ENCODE results near the gene LAMA4.

Gene LAMA4

DNA sequence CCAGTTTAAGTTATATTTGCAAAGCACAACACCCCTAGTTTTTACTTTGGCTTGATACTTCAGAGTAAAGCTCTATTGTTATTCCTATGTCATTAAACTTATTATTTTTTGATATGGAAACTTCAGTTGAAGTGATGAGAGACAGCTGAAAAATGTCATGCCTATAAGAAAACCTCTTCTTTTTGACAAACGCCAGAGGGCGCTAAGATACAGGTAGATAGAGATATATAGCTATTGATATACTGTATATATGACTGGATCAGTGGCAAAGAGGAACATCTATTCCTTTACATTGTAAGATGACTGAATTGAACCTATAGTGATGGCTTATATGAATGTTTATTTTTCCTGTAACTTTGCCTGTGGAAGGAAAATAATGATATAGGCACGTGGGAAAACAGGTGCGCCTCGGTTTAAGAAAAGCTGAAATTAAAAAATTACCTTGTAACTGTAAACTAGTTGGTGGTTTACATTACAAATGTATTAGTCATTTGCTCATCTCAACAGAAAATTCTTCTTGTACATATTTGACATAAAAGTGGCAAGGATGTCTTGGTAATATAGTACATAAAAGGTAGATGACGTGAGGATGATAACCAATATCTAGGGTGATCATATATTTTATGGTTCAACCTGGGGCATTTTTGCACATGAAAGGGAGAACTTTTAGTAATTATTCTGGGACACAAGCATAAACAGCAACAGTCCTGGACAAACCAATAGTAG is 74.1 kb downstream of the LAMA4 start:
- peak; percentile 40 for DNase-seq

DNA sequence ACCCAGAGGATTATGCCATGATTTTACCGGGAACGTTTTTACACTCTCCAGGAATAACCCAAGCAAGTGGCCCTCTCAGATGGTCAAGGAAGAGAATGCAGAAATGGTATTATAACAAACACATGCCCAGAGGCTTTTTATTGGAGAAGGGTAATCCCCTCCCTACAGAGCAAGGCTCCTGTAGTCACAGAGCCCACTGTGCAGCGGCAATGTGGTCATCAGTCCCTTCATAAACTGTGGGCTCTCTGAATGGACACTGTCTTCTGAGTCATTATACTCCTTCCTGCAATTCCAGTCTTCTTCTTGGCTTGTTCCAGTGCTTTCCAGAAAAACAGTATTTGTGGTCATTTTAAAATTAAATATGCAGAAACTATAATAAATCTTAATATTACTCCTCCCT is 74.7 kb downstream of the LAMA4 start:
- no peak for DNase-seq

DNA sequence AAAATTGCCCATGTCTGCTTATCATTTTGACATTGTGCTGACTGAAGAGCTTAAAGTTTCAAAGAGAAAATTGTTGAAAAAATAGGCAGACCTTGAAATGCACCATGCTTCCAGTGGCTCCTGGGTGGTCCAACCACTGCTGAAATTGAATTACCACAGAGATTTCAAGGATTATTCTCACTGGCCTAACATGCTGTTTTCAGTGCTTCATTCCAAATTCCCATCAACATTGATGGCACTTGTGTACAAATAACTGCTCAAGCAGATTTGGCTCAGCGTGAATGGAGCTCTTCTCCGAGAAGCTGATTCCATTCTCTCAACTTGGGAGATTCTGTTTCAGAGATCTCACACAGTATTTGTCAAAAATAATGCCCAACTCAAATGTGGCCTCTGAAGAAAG is 75.5 kb downstream of the LAMA4 start:
- DNase-seq: no peak

DNA sequence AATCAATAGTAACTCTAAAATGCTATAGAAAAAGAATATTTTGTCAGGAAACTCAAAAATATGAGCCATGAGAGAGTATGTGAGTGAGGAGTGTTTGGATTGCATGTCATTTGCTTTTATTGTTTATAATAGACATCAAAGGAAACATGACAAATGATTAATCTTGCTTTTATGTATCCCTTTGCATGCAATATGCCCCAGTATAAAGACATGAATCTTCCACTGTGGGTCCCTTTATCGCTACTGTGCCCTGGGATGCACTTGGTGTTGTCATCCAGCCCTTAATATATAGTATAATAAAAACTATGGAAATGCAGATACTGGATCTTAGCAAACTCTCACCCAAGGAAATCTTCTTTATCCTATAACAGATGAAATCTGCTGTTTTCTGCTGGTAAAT is 77.3 kb downstream of the LAMA4 start:
- no peak for DNase-seq

DNA sequence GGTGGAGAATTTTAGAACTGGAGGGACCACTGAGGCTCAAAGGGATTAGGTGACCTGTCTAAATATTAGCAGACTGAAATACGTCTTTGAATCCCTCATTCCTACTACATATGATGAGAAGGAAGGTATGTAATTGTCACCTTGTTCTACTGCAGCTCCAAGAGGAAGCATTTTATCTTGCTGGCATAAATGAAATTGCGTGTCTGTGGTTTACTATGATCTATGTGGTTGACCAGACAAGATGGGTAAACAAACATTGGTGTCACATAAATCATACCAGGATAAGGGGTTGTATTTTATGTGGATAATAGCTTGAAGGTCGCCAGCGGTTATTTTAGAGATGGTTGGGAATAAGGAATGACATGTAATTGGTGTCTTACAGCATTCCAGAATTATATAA is 78.2 kb downstream of the LAMA4 start:
- DNase-seq: no peak

DNA sequence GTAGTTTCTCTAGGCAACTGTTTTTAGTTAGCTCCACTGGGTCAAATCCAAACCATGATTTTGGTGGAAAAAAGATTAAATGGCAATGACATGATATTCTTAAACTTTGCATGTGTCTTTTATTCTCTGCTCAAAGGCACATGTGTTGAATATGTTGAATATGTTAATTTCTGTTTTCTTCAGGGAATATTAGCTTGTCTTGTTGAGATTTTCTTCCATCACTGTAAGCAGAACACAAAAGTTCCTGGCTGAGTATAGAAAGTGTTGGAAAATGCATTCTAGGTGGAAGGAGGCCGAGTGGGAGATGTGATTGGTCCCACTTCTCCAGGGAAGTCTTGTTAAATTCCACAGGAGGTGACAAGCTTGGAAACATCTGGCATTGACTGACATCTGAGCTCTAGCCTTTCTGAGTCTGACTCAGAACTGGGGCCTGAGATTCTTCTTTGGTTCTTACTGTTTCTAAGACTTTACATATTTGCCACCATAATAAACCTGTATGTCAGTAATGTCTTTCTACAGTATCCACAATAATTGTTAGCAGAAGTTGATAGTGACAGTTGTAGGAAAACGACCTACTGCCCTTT is 81.1 kb downstream of the LAMA4 start:
- no peak for DNase-seq

DNA sequence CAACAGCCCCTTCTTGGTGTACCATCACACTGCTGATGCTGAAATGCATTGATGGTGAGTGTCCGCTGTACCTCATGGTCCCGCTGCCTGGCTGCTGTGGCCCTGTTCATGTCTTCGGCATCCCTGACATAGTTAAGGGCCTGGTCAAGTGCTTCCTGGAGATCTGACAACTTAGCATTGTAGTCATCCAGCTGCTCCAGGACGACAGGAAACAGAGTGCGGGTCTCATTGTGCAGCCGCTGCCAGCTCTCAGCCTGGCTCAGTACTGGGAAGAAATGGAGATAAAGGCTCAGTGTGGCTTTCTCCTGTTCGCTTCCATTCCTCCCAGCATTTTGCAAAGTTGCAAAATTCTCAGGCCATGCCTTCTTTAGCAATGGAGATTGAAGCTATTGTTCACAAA is 81.8 kb downstream of the LAMA4 start:
- no peak for DNase-seq

DNA sequence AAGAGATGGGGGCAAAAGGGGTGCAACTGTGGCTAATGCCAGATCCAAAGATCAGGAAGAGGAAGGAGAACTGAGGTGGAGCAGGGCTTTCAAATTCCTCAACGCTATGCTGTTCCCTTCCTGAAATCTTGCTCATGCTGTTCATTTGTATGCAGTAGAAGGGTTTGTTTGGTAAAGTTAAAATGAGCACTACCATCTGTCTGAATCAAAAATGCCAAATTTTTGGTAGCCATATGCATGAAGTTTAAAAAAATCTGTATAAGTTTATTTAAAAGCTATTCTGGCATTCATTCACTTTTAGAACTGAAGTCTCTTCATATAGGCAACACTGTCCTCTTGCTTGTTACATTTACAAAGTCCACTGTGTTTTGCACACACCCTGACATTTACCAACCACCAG is 84.8 kb downstream of the LAMA4 start:
- DNase-seq: no peak

DNA sequence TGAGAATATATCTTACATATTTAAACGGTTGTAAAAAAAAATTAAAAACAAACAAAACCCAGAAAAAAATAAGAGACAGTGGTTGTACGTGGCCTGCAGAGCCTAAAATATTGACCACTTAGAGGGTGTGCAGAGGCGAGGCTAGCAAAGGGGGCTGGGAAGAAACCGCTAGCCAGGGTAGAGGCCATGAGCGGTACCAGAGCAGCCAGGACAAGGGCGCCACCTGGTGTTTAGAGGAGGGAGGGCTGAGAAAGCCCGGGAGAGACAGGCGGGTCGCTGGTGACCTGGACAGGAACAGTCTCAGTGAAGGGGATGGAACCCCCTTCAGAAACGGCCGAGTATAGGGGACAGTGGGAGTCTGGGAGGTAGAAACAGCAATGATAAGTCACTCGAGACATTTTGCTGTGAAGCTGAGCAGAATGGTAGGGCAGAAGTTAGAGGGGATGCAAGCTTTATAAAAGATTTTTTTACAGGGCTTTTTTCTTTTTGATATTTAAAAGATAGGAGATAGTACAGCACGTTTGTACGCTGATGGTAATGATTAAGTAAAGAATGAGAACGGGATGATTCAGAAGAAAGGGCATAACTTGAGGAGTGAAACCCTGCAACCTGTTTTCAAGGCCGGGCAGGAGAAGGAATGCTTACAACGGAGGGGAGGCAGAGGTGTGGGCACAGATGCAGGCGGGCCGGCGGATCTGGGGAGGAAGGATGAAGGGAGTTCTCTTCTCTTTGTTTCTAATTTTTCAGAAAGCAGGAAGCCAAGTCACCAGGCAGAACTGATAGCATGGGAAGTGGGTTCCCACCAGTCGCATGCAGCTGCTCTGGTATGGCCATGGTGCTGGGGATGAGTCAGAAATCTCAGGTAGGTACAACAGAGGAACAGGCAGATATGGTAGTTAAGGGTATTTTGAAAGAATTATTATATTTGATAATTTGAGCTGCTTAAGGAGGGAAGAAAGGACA is 90.8 kb downstream of the LAMA4 start:
- no peak for DNase-seq

DNA sequence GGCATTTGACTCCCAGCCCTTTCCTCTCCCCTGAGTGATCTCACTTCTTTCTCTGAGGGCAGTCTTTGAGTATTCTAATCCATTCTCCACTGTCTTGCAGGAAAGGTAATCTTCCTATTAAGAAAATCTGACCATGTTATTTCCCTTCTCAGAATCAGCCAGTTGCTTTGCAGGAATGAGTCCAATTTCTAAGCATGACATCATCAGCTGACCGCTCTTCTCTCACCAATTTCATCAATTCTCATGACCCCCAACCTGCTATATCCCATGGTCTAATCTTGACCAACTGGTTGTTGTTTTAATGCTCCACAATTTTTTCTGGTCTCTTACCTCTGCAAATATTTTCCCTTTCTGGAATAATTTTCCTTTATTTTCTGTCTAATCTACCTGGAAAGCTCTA is 93.6 kb downstream of the LAMA4 start:
- DNase-seq: no peak

DNA sequence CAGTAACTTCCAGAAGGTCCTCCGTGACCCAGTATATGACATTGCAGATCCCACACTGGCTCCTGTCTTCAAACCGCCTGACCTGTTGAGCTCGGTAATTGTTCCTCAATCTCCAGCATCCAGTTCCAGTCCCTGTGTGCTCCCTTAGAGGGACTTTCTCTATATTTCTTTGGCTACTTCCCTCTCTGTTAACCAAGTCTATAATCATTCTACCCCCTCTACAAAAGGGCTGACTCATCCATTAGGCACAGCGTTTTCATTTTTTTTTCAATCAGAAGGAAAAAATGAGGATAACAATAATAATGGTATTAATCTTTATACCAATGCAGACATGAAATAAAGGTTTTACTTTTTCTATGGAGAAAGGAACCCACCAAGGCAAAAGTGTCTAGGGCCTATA is 97.7 kb downstream of the LAMA4 start:
- no peak for DNase-seq

DNA sequence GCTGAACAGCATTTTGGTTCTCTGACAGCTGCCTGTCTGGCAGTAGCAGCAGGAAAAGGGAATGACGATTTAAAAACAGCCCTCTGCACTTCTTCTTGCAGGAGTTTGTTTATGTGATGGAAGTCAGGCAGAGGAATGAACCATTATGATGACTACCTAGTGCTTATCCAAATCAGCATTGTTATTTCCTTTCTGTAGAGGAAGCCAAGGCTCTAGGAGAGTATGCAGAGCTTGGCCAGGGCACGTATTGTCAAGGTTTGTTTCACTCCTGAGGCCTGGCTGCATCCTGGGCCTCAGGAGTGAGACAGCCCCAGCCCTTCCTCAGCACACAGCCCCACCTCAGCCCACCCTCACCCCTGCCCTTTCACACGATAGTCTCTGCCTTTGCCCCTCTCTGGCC is 98.5 kb downstream of the LAMA4 start:
- DNase-seq: no peak

DNA sequence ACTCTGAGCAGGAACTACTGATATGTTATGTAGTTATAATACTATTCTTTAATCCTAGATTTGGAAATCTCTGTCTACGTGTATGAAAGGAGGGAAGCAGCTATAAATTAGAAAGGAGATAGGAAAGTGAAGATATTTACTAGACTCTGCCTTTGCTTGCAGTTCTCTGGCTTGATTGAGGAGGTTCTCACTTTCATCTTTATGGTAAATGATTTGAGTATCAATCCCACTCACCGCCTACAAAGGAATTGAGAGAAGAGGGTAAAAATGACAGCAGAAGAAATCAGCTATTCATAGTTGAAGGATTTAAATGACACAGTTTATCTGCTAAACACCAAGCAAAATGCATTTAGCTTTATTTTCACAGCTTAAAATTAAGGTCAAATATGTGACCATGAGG is 99.7 kb downstream of the LAMA4 start:
- DNase-seq: no peak

DNA sequence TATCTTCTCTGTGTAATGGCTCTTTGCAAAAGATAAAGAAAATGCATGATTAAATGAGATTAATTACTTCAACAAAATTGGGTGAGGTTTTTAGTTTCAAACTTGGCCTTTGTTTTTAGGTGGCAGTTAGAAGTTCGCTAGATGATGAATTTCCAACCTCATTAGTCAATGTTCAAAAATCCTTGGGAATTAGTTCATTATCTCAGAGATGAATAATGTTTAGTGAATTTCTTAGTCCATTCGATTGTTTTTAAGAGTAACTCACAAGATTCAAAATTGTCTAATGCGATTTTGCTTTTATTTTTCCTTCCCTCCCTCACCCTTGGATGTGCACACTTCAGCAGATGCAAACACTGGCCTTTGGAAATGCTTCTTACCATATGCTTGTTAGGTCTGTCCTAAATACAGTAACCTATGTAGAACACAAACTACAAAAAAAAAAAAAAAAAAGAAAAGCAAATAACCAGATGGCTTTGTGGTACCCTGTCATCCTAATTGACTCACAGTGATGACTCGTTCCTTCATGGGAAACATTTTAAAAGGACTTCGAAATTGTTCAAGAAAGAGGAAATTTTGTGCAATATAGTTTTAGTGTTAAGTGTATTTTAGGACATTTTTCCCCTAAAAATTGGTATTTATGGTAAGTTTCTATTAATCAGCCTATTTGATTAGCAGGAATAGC is 100.3 kb downstream of the LAMA4 start:
- DNase-seq: no peak

DNA sequence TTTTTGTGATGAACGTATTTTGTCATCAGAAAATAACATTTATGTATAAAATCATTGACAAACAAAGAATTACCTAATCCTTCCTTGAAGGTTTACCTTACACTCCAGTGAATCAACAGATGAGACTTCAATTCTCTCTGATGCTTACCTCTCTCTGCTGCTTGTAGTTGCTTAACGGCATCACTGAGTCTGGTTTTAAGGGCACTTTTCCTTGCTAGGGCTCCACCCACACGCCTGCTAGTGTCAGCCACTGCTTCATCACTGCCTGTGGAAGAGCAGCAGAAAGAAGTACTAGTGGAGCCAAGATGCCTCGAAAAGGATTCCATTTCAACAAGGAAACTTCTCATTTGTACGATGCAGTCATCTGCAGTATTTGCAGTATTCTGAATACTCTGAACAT is 104.0 kb downstream of the LAMA4 start:
- no peak for DNase-seq

DNA sequence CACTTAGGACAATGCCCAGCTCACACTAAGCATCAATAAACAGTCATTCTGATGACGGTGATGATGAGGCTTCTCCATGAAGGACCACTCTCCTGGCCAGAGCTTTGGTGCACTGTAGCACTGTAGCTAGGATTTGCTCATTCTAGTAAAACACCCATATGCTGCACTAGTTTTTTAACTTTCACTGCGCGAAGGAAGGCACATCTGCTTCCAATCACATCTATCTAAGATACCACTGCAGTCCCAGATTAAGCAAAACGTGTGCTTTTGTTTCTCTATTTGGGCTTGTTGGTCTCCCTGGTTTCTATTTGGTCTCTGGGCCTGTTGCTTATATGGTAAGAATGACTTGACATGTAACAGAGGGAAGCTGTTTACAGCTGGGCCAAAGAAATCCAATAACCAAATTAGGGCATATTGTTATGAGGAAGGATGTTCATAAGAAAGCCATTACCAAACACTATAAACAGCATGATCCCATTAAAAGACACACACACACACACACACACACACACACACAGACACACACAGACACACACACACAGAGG is 104.6 kb downstream of the LAMA4 start:
- no peak for DNase-seq

DNA sequence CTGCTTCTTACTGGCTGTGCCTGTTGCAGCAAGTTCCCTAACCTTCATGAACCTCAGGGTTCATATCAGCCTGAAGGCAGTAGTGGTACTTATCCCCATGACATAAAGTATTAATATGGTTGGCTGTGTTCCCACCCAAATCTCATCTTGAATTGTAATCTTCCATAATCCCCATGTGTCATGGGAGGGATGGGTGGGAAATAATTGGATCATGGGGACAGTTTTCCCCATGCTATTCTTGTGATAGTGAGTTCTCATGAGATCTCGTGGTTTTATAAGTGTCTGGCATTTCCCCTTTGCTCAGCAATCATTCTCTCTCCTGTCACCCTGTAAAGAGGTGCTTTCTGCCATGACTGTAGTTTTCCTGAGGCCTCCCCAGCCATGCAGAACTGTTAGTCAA is 105.1 kb downstream of the LAMA4 start:
- DNase-seq: no peak

DNA sequence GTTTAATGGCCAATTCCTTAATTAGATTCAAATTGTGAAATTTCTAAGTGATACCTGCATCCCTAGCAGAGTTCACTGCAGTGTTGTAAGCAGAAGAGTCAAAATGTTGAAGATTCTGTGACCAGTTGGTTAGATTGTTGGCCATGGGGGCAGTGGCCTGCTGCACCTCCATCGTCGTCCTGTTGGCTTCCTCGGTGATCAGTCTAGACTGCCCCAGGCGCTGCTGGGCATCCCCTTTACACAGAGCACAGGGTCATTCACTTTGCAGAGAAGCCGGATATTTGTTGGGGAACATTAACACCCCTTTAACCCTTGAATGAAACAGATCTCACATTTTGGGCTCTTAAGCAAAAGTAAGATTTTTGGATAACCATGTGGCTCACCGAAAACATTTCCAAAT is 106.3 kb downstream of the LAMA4 start:
- no peak for DNase-seq

DNA sequence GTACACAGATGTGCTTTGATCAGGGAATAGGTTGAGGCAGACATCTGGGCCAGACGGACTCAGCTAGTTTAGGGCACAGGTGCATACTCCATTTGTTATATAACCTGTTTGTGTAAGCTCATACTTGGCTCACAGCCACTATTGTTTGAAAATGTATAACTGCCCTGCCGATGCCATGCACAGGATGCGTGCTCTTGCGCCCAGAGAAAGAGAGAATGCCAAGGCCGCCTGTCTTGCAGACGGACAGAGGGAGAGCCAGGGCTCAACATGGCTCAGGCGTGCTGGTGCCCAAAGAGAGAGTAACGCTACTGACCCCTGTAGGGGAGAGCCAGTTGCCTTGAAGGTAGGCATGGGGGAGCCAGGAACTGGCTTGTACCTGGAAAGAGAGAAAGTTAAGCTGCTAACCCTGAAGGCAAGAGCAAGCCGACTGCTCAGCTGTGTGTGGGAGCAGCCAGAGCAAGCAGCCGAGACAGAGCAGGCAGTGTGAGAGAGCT is 109.2 kb downstream of the LAMA4 start:
- DNase-seq: no peak

DNA sequence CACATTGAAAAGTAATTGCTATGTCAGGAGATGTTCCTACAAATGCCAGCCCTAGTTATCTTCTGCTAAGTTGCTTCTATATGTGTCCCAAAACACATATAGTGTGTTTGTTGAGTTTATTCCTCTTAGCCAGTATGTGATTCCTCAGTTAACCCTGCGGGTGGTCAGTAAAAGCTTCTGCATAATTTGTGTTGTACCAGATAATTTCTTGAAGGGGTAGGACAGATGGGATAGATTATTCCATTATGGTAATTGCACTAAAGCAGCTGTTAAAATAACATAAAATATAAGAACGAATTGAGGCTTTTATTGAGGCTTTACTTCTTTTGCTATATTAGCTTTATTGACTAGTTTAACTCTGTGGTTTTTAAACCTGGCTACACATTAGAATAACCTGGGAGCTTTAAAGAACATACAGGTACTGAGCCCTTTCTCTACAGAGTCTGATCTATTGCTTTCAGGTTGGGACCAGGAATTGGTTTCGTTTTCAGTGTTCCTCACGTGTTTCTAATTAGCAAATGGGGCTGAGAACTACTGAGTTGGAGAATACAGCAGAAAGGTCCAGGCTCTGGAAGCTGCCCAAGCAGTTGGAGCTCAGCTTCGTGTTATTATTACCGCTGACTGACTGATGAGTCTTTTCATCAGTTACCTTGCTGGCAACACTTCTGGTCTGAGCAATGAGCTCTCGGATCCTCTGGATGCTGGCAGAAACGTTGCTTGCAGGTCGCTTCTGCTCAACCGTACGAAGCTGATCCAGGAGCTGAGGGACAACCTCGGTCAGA is 110.0 kb downstream of the LAMA4 start:
- DNase-seq: no peak

DNA sequence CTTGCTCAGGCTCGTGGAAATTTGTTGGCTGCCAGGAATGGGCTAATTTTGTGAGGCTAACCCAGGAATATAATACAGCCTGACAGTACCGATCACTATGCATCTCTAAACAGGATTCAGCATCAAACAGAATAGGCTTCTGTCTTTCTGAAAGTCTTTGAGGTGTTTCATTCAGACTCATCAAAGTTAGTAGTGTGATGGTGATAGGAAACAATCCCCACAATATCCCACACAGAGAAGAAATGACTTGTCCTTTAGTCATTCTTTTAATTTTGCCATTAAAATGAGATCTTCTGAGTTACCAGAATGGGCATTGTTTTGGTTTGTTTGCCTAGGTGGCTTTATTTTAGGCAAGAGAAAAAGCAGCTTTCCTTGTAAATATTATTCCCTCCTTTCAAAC is 112.7 kb downstream of the LAMA4 start:
- DNase-seq: no peak

DNA sequence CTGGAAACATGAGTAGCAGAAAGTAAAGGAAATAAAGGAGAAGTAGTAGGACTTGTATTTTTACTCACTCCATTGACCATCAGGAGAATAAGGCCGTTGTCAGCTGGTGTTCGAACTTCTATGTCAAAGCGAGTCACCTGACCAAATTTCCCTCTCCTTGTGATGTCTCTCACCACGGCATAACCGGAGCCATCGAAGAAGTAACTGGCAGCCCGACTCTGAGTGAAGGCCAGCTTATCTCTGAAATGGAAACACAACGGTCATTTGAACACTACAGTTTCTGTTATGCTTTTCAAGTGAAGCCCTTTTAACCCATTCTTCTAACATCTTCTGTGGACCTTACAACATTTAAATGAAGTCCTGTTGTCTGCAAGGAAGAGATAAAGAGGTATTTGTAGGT is 115.3 kb downstream of the LAMA4 start:
- no peak for DNase-seq

Data from NCI-H1436 treated with DMSO at 0.1 percent for 48 hours (cell line).